Muscle layer of colon (tissue), 2 donors: Measurements from ENCODE around the gene TRIM66.
A peak's percentile ranks its signal among the peaks of the same experiment; 100 is the strongest.

Experiments used
- H3K27ac ChIP-seq: one replicate; pipeline ENCODE4 v1.7.0; 2013; ENCODE audit warnings: low read depth, mild to moderate bottlenecking, low read length, moderate library complexity
- H3K27me3 ChIP-seq, 2 donors: one replicate each; pipeline ENCODE4 v1.7.0; 2013; ENCODE audit warnings: low read length in 2 of 2, mild to moderate bottlenecking in 2 of 2; ENCODE audit not compliant: insufficient read depth in 2 of 2, control insufficient read depth in 1 of 2
- H3K36me3 ChIP-seq: one replicate; pipeline ENCODE4 v1.7.0; 2013; ENCODE audit warnings: mild to moderate bottlenecking, low read length; ENCODE audit not compliant: insufficient read depth
- H3K4me1 ChIP-seq: one replicate; pipeline ENCODE4 v1.7.0; 2013; ENCODE audit warnings: mild to moderate bottlenecking, low read length; ENCODE audit not compliant: insufficient read depth
- H3K4me3 ChIP-seq, 2 donors: one replicate each; pipeline ENCODE4 v1.7.0; 2013; ENCODE audit warnings: low read length in 2 of 2, low read depth in 1 of 2, mild to moderate bottlenecking in 1 of 2, moderate library complexity in 1 of 2
- H3K9ac ChIP-seq: one replicate; pipeline ENCODE4 v1.7.0; 2013; ENCODE audit warnings: low read length
- H3K9me3 ChIP-seq: one replicate; pipeline ENCODE4 v1.7.0; 2013; ENCODE audit warnings: mild to moderate bottlenecking, low read length
- donor health status: abdominal sarcoma.
- donor health status: Adenocarcinoma of cecum.

TRIM66 gene

DNA sequence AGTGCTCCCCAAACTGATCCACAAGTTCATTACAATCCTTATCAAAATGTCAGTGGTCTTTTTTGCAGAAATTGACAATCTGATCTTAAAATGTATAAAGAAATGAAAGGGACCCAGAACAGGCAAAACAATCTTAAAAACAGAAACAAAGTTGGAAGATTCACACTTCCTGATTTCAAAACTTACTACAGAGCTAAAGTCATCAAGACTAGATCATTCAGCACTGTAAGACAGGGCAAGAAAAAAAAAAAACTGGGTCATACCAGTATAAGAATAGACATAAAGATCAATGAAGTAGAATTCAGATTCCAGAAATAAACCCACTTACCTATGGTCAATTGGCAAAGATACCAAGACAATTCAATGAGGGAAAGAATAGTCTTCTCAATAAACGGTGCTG is 84.0 kb downstream of the TRIM66 start:
- H3K4me1 ChIP-seq: peaks cover 7% of the 10 kb centered on the region
- H3K27me3 ChIP-seq: no peaks in the 10 kb centered on the region
- H3K36me3 ChIP-seq: no peaks in the 10 kb centered on the region
- H3K9ac ChIP-seq: no peak overlapping the region
- no peak overlapping the region for H3K27ac ChIP-seq
- H3K9me3 ChIP-seq: no peaks in the 10 kb centered on the region
- H3K4me3 ChIP-seq: no peak overlapping the region

DNA sequence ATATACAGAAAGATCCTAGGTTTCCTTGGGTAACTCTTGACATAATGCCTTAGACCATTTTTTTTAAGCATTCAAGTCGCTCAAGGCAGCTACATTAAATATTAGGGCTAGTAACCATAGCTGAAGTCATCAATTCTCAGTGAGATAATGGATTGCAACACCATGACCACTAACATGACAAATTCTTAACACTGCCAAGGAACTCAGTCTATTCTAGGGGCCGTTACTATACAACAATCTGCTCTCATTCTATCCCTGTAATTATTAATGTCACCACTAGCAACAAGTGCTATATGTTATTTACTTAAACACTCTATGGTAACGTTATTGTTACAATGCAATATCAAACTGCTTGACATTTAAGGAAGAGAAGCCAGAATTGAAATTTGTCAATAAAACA is 85.3 kb downstream of the TRIM66 start:
- Histone ChIP-seq H3K9ac (no peak overlapping the region), H3K27me3 (no peaks in the 10 kb centered on the region), H3K4me3 (no peak overlapping the region), H3K27ac (no peak overlapping the region), H3K9me3 (no peaks in the 10 kb centered on the region), H3K36me3 (no peaks in the 10 kb centered on the region), H3K4me1 (peaks cover 7% of the 10 kb centered on the region)

DNA sequence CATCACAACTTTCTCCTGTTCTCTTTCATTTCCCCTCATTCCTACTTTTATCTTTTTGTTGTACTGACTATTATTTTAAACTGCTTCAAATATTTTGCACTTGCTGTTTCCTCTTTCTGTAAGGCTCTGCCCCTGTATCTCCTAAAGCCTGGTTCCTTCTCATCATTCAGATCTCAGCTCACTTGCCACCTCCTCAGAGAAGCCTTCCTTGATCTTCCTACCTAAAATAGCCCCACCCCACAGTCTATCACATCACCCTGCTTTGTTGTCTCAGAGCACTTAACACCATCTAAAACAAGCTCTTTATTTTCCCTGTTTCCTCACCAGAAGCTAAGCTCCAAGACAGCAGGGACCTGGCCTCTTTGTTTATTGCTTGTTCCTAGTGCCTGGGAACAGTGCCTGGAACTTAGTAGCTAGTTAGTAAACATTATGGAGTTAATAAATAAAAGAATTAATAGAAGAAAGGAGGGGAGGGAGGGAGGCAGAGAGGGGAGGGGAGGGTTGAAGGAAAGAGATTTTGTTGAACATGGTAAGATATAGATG is 85.9 kb downstream of the TRIM66 start:
- Histone ChIP-seq H3K9ac (no peak overlapping the region), H3K36me3 (no peaks in the 10 kb centered on the region), H3K27me3 (no peaks in the 10 kb centered on the region), H3K4me1 (peaks cover 7% of the 10 kb centered on the region), H3K27ac (no peak overlapping the region), H3K4me3 (no peak overlapping the region), H3K9me3 (no peaks in the 10 kb centered on the region)

DNA sequence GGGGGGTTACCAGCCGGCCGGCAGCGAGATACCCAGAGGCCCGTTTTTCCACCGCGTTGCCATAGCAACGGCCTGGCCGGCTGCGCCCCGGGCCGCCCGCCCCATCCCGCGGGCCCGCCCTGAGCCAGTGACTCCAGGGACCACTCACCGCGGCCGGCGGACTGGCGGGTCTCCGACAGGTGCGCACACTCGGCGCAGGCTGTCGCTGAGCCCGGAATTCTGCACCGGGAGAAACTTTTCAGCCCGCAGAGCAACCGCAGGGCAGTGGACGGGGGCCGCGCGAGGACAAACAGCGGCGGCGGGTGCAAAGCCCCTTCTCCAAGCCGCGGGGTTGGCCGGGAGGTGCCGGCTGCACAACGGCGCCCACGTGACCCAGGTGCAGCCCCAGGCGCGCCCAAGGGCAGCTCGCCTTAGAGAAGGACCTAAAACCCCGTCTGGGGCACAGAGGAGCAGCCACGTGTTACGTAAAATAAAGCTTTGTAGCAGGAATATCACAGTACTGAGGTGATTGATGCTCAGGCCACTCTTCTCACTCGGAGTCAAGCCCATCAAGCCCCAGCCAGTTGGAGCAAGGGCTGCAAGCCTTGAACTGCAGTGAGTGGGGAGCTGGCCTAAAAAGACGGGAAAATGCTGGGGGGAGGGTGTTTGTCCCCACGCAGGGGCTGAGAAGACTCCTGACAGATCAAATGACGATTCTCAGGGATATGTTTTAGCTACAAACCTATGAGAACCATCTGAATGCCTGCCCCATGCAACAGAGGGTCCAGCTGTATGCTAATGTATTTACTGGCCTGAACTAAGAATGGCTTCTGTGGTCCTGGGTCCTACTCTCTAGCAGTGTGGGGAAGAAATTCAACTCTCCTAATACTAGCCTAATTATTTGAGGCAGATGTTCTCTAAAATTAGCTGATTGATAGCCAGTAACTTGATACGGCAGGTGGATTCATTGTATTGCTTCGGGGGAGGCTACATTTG is 88.2 kb downstream of the TRIM66 start, which contains the start of gene STK33:
TSS of gene STK33 (minus strand) at position 294 of the 975 bp plus-strand sequence. CDS start 119,323 bp downstream, outside the sequence.
- H3K4me1 ChIP-seq: peaks cover 7% of the 10 kb centered on the region
- peak within 1 kb of the TSS; percentile 63 to 71 for H3K4me3 ChIP-seq
- H3K27ac ChIP-seq: peak within 1 kb of the TSS; percentile 61
- no peaks in the 10 kb centered on the region for H3K36me3 ChIP-seq
- H3K27me3 ChIP-seq: no peaks in the 10 kb centered on the region
- no peaks in the 10 kb centered on the region for H3K9me3 ChIP-seq
- peak within 1 kb of the TSS; percentile 48 for H3K9ac ChIP-seq

DNA sequence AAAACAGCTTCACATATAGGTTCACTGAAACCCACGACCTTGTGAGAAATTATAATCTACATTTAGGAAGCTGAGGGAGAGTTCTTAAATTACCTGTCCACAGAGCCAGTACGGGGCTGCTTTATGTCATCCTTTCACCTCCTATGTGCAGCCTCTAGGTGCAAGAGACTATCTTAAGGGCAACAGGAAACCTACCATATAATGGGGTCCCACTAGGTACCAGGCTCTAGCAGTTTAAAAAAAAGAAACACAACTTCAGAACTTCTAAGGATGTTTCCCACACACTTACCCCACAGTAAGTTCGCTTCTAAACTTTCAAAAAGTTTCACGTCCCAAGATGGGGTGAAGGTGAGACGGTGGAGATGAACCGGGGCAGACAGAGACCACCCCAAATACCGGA is 89.0 kb downstream of the TRIM66 start:
- Histone ChIP-seq H3K4me1 (peaks cover 7% of the 10 kb centered on the region), H3K36me3 (no peaks in the 10 kb centered on the region), H3K9ac (peak overlapping the region; percentile 48), H3K27ac (peak overlapping the region; percentile 61), H3K4me3 (peak overlapping the region; percentile 63 to 71), H3K27me3 (no peaks in the 10 kb centered on the region), H3K9me3 (no peaks in the 10 kb centered on the region)

DNA sequence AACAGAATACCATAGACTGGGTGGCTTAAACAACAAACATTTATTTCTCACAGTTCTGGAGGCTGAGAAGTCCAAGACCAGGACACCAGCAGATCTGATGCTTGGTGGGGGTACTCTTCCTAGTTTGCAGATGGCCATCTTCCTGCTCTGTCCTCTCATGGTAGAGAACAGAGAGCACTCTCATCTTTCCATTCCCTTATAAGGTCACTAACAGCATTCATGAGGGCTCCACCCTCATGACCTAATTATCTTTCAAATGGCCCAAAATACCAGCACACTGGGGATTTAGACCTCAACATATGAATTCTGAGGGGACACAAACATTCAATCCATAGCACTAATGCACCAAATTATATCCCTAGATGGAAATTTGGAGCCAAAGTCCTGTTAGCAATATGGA is 94.5 kb downstream of the TRIM66 start:
- H3K36me3 ChIP-seq: no peaks in the 10 kb centered on the region
- H3K27ac ChIP-seq: no peak overlapping the region
- H3K4me3 ChIP-seq: no peak overlapping the region
- H3K4me1 ChIP-seq: no peaks in the 10 kb centered on the region
- H3K27me3 ChIP-seq: no peaks in the 10 kb centered on the region
- H3K9me3 ChIP-seq: no peaks in the 10 kb centered on the region
- no peak overlapping the region for H3K9ac ChIP-seq

DNA sequence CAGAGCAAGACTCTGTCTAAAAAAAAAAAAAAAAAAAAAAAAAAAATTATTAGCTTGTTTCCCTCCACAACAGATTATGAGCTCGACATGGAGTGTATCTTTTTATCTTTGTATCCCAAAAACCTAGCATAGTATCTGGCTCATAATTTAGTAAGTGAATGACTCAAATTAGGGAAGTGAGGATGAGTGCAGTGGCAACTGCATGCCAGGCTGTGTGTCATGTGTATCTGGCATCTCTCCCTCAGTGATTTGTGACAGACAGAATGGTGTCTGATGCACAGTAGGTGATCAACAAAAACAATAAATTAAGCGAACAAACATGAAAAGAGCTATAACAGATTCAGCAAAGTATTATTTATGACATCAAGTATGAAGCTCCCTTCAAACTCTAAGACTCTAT is 95.7 kb downstream of the TRIM66 start:
- H3K9me3 ChIP-seq: no peaks in the 10 kb centered on the region
- no peak overlapping the region for H3K4me3 ChIP-seq
- no peaks in the 10 kb centered on the region for H3K4me1 ChIP-seq
- no peaks in the 10 kb centered on the region for H3K36me3 ChIP-seq
- no peak overlapping the region for H3K9ac ChIP-seq
- no peaks in the 10 kb centered on the region for H3K27me3 ChIP-seq
- no peak overlapping the region for H3K27ac ChIP-seq

DNA sequence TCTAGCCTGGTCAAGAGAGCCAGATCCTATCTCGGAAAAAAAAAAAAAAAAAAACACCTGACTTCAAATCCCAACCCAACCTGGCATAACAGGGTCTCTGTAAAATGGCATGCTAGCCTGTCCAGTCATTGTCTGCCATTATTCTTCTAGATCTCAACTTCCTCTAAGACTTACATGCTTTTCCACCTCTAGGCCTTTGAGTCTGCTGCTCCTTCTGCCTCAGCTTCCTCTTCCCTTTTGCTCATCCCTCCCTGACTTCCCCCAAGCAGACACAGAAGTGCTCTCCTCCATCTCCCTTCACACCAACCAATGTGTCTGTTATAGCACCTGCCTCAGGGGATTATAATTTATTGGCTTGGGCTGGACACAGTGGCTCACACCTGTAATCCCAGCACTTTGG is 96.3 kb downstream of the TRIM66 start:
- Histone ChIP-seq H3K4me3 (no peak overlapping the region), H3K36me3 (no peaks in the 10 kb centered on the region), H3K27me3 (no peaks in the 10 kb centered on the region), H3K9ac (no peak overlapping the region), H3K9me3 (no peaks in the 10 kb centered on the region), H3K4me1 (no peaks in the 10 kb centered on the region), H3K27ac (no peak overlapping the region)

DNA sequence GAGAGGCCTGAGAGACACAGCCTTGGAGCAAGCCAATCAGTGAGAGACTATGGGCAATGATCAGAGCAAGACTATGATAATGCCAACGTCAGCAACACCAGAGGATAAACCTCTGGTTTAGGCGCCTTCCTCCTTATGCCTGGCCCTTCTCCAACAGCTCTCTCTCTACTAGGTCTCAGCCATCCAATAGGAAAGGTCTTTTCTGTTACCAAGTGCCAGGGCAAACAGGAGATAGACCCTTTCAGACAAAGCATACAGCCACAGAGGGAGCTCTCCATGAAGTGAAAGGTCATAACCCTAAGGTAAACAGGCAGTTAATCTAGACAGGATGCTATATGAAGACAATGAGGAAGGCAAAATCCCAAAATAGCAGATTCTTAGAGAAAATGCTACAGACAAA is 98.0 kb downstream of the TRIM66 start:
- Histone ChIP-seq H3K27ac (no peak overlapping the region), H3K27me3 (no peaks in the 10 kb centered on the region)

DNA sequence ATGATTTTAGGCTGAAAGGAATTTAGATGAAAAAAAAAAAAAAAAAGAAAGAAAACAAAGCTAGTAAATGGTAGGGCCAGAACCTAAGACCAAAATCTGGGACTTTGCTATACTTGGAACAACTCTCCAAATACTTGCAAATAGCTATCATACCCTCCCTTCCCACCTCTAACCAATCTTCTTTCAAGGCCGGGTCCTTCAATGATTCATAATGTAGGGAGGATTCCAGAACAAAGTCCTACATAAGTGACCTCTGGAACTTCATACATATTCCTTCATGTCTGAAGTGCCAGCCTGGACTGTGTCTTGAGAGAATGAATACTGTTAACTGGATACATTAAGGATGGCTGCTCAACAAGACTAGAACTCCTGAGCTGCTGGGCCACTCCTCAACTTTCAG is 98.4 kb downstream of the TRIM66 start:
- Histone ChIP-seq H3K9ac (no peak overlapping the region), H3K27ac (no peak overlapping the region), H3K4me3 (no peak overlapping the region), H3K36me3 (no peaks in the 10 kb centered on the region), H3K27me3 (no peaks in the 10 kb centered on the region), H3K9me3 (no peaks in the 10 kb centered on the region), H3K4me1 (no peaks in the 10 kb centered on the region)

More for the DNA sequence above, 98.0 kb downstream of the TRIM66 start:
- no peaks in the 10 kb centered on the region for H3K9me3 ChIP-seq
- no peaks in the 10 kb centered on the region for H3K4me1 ChIP-seq
- no peak overlapping the region for H3K9ac ChIP-seq
- no peaks in the 10 kb centered on the region for H3K36me3 ChIP-seq
- no peak overlapping the region for H3K4me3 ChIP-seq

DNA sequence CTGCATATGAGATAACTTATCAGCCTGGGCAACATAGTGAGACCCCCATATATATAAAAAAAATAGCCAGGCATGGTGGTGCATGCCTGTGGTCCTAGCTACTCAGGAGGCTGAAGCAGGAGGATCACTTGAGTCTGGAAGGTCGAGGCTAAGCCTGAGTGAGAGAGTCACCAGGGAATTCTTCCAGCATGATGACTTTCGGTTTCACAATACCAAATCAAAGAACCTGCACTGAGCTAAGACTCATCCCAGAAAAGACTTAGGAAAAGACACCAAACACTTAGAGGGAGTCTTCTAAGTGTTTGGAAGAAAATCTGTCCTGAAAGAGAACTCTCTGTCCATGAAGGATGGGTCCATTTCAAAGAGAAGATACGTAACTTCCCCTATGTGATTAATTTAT is 101.2 kb downstream of the TRIM66 start:
- Histone ChIP-seq H3K36me3 (no peaks in the 10 kb centered on the region), H3K27ac (no peak overlapping the region), H3K9me3 (no peaks in the 10 kb centered on the region), H3K27me3 (no peaks in the 10 kb centered on the region), H3K4me3 (no peak overlapping the region), H3K9ac (no peak overlapping the region), H3K4me1 (no peaks in the 10 kb centered on the region)
